Measurements from ENCODE around the gene SUPT20HL2. TPM values are rescaled to one million over a fixed set of nuclear protein-coding genes. Genes with fewer than 3 reads are reported as not detected.

SUPT20HL2 gene
- total RNA-seq, 1 experiment from 2014 or later, result not detected

DNA sequence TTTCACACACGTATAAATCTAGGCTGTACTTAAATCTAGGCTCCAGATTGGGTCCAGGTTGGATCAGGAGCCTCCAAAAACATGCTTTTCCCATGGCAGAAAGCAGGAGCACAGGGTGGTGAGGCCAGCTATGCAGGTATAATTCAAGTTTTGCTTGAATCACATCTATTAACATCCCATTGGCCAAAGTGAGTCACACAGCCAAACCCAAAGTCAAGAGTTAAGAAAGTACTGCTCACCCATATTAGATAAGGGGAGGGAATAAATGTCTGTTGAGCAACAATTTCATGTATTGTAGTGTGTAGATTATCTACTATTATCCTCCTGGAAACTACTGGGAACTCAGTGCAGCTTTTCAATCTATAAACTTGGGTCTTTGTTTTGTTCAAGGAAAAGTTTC is 12.8 kb downstream of the SUPT20HL2 start:
- Histone ChIP-seq H2AFZ (no peak overlapping the region), H3K4me3 (no peak overlapping the region), H3K79me2 (ENCODE audit: low read depth) (no peaks in the 10 kb centered on the region), H4K20me1 (ENCODE audit: insufficient read depth) (no peaks in the 10 kb centered on the region), H3K9me3 (ENCODE audit: insufficient read depth, low read depth) (no peaks in the 10 kb centered on the region), H3K36me3 (ENCODE audit: low read depth) (no peaks in the 10 kb centered on the region), H3K27me3 (ENCODE audit: insufficient read depth, low read depth) (no peaks in the 10 kb centered on the region), H3K4me2 (no peak overlapping the region), H3K27ac (no peak overlapping the region), H3K9me2 (ENCODE audit: insufficient read depth) (no peaks in the 10 kb centered on the region), H3K4me1 (replicated peaks; ENCODE audit: insufficient read depth) (no peaks in the 10 kb centered on the region), H3F3A (ENCODE audit: insufficient read depth, low read depth) (no peaks in the 10 kb centered on the region)
- CTCF ChIA-PET, result no interaction called here
- TF ChIP-seq EZH2 (IDR thresholded peaks at IDR 0.05; ENCODE audit: low read depth), result no peak
- TF ChIP-seq, protein P1, sequence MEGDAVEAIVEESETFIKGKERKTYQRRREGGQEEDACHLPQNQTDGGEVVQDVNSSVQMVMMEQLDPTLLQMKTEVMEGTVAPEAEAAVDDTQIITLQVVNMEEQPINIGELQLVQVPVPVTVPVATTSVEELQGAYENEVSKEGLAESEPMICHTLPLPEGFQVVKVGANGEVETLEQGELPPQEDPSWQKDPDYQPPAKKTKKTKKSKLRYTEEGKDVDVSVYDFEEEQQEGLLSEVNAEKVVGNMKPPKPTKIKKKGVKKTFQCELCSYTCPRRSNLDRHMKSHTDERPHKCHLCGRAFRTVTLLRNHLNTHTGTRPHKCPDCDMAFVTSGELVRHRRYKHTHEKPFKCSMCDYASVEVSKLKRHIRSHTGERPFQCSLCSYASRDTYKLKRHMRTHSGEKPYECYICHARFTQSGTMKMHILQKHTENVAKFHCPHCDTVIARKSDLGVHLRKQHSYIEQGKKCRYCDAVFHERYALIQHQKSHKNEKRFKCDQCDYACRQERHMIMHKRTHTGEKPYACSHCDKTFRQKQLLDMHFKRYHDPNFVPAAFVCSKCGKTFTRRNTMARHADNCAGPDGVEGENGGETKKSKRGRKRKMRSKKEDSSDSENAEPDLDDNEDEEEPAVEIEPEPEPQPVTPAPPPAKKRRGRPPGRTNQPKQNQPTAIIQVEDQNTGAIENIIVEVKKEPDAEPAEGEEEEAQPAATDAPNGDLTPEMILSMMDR (conservative IDR thresholded peaks at IDR 0.05), result no peak
- BruUV-seq (replicated peaks), result no TSS peak
- DNase-seq, result no peak
- POLR2A ChIA-PET (ENCODE audit: unreplicated experiment), result no interaction called here
- intact Hi-C loops (cut with micrococcal nuclease; ENCODE audit: unreplicated experiment), result no loop called here

DNA sequence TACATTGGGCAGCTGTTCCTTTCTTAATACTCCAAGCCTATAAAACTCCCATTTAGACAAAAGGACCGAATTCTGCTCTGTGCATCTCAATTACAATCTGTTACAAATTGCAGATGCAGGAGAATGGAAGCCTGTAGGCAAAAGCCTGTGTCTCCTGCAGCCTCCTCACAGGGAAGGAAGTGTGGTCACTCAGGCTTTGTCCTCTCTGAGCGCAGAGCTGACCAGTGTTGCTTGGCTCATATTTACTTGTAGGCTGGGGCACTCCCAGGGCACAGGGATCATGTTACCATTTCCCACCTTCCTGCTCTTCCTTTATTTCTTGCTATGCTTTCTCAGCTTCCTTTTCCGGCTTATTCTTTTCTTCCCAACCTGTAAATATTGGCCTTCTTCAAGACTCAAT is 15.7 kb downstream of the SUPT20HL2 start:
- Histone ChIP-seq H3K4me1 (replicated peaks; ENCODE audit: insufficient read depth) (no peaks in the 10 kb centered on the region), H3K9me2 (ENCODE audit: insufficient read depth) (no peaks in the 10 kb centered on the region), H3K4me3 (no peak overlapping the region), H3F3A (ENCODE audit: insufficient read depth, low read depth) (no peaks in the 10 kb centered on the region), H3K36me3 (ENCODE audit: low read depth) (no peaks in the 10 kb centered on the region), H3K27me3 (ENCODE audit: insufficient read depth, low read depth) (no peaks in the 10 kb centered on the region), H2AFZ (no peak overlapping the region), H3K27ac (no peak overlapping the region), H3K4me2 (no peak overlapping the region), H3K9me3 (ENCODE audit: insufficient read depth, low read depth) (no peaks in the 10 kb centered on the region), H3K79me2 (ENCODE audit: low read depth) (no peaks in the 10 kb centered on the region), H4K20me1 (ENCODE audit: insufficient read depth) (no peaks in the 10 kb centered on the region)
- ChIA-PET POLR2A (ENCODE audit: unreplicated experiment) (no interaction called here), CTCF (no interaction called here)
- intact Hi-C loops (cut with micrococcal nuclease; ENCODE audit: unreplicated experiment), result no loop called here
- no TSS peak for BruUV-seq (replicated peaks)
- peak in 1 of 2 experiments; percentile 24 for DNase-seq
- TF ChIP-seq, protein P1 (conservative IDR thresholded peaks at IDR 0.05), result no peak
- no peak for TF ChIP-seq EZH2 (IDR thresholded peaks at IDR 0.05; ENCODE audit: low read depth)

DNA sequence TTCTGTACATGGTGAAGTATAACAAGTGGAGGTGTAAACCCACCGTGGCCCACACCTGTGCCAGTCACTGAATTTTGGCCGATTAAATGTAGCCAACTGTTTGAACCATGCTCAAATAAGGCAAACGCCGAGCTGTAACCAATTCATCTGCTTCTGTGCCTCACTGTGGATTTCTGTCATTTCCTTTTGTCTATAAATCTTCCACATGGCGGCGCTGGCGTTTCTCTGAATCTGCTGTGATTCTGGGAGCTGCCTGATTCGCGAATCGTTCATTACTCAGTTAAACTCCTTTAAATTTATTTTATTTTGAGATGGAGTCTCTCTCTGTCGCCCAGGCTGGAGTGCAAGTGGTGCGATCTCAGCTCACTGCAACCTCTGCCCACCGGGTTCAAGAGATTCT is 19.2 kb downstream of the SUPT20HL2 start:
- CTCF ChIA-PET, result interaction anchor here (0.7 kb wide), 1 partner anchor 93 kb away, joined by 4 read pairs; no protein-coding TSS in a partner anchor

More for the DNA sequence above, 19.2 kb downstream of the SUPT20HL2 start:
- Histone ChIP-seq H3K4me1 (replicated peaks; ENCODE audit: insufficient read depth) (no peaks in the 10 kb centered on the region), H3K4me3 (no peak overlapping the region), H2AFZ (no peak overlapping the region), H3F3A (ENCODE audit: insufficient read depth, low read depth) (no peaks in the 10 kb centered on the region), H4K20me1 (ENCODE audit: insufficient read depth) (no peaks in the 10 kb centered on the region), H3K9me2 (ENCODE audit: insufficient read depth) (no peaks in the 10 kb centered on the region), H3K27ac (no peak overlapping the region), H3K79me2 (ENCODE audit: low read depth) (no peaks in the 10 kb centered on the region), H3K36me3 (ENCODE audit: low read depth) (no peaks in the 10 kb centered on the region), H3K27me3 (ENCODE audit: insufficient read depth, low read depth) (no peaks in the 10 kb centered on the region), H3K4me2 (no peak overlapping the region), H3K9me3 (ENCODE audit: insufficient read depth, low read depth) (no peaks in the 10 kb centered on the region)
- intact Hi-C loops (cut with micrococcal nuclease; ENCODE audit: unreplicated experiment), result no loop called here
- TF ChIP-seq EZH2 (IDR thresholded peaks at IDR 0.05; ENCODE audit: low read depth), result no peak
- TF ChIP-seq, protein P1 (conservative IDR thresholded peaks at IDR 0.05), result no peak; the same call in 1 of the 2 replicates
- DNase-seq, result peak in 1 of 2 experiments; percentile 2
- POLR2A ChIA-PET (ENCODE audit: unreplicated experiment), result no interaction called here
- no TSS peak for BruUV-seq (replicated peaks)

All from PC-9 (cell line).